PC-3 (cell line): ENCODE data around the gene CD4. TPM values are rescaled to one million over a fixed set of nuclear protein-coding genes. Genes with fewer than 3 reads are reported as not detected.

ENCODE experiments used
- ATAC-seq: fragments of 200-7000 bp; cut with Tn5 transposase; 2 replicates; pipeline ENCODE4 v1.9.1; 2020; ENCODE audit warnings: mild to moderate bottlenecking, moderate library complexity
- BruUV-seq: library from RNA; stranded (reverse); fragments of 400-500 nt; replicated peaks from 2 replicates; lab custom pipeline; 2021; lab: Mats Ljungman, UMichigan
- CTCF ChIA-PET: fragments of 300-600 bp; sonication (Branson Sonifier 250); formaldehyde crosslinking; loops from one replicate; lab custom pipeline; 2022; ENCODE audit warnings: antibody characterized with exemption; lab: Charles Lee
- POLR2A ChIA-PET: fragments of 300-600 bp; sonication (Branson Sonifier 250); formaldehyde crosslinking; loops from one replicate; lab custom pipeline; 2022; ENCODE audit warnings: antibody characterized with exemption; ENCODE audit not compliant: unreplicated experiment; lab: Charles Lee
- DNase-seq: peaks from one replicate; pipeline ENCODE4 v3.0.0-alpha.2; 2015
- H2AFZ ChIP-seq: fragments of 300-600 bp; sonication (generic); 2 replicates; pipeline ENCODE4 v1.6.0; 2016; ENCODE audit warnings: antibody characterized with exemption, low read length
- H3F3A ChIP-seq: fragments of 300-600 bp; sonication (generic); one replicate; pipeline ENCODE4 v1.6.0; 2017; ENCODE audit warnings: antibody characterized with exemption, low read length, control low read depth, mild to moderate bottlenecking; ENCODE audit not compliant: unreplicated experiment
- H3K27ac ChIP-seq: fragments of 300-600 bp; sonication (generic); 2 replicates; pipeline ENCODE4 v1.5.1; 2016; ENCODE audit warnings: mild to moderate bottlenecking, low read length
- H3K27me3 ChIP-seq: fragments of 300-600 bp; sonication (generic); 2 replicates; pipeline ENCODE4 v1.6.1; 2016; ENCODE audit warnings: low read length, mixed read lengths
- H3K36me3 ChIP-seq: fragments of 300-600 bp; sonication (generic); 2 replicates; pipeline ENCODE4 v1.6.1; 2016; ENCODE audit warnings: low read depth, mixed run types, low read length, mixed read lengths
- H3K4me1 ChIP-seq: fragments of 300-600 bp; sonication (generic); 2 replicates; pipeline ENCODE4 v1.5.1; 2016; ENCODE audit warnings: low read length; ENCODE audit not compliant: insufficient read depth
- H3K4me2 ChIP-seq: fragments of 300-600 bp; sonication (generic); 2 replicates; pipeline ENCODE4 v1.6.0; 2016; ENCODE audit warnings: low read length
- H3K4me3 ChIP-seq: fragments of 300-600 bp; sonication (generic); 2 replicates; pipeline ENCODE4 v1.5.1; 2016; ENCODE audit warnings: mild to moderate bottlenecking, low read length, mixed read lengths
- H3K79me2 ChIP-seq: fragments of 300-600 bp; sonication (generic); 2 replicates; pipeline ENCODE4 v1.6.1; 2017; ENCODE audit warnings: low read length, mixed read lengths
- H3K9ac ChIP-seq: fragments of 300-600 bp; sonication (generic); 2 replicates; pipeline ENCODE4 v1.6.0; 2016; ENCODE audit warnings: mild to moderate bottlenecking, low read length
- H3K9me2 ChIP-seq: fragments of 300-600 bp; sonication (generic); replicated peaks from 2 replicates; pipeline ENCODE4 v1.6.1; 2016; ENCODE audit warnings: mixed run types, low read length, mixed read lengths
- H3K9me3 ChIP-seq: fragments of 300-600 bp; sonication (generic); 2 replicates; pipeline ENCODE4 v1.6.1; 2016; ENCODE audit warnings: low read length, mixed read lengths
- H4K20me1 ChIP-seq: fragments of 300-600 bp; sonication (generic); 2 replicates; pipeline ENCODE4 v1.6.1; 2016; ENCODE audit warnings: low read length, mixed read lengths
- CTCF ChIP-seq: fragments of 300-600 bp; sonication (generic); conservative IDR thresholded peaks from 2 replicates; pipeline ENCODE4 v1.5.1; 2017; ENCODE audit warnings: antibody characterized with exemption, low read depth, mild to moderate bottlenecking, low read length
- EZH2 ChIP-seq: fragments of 300-600 bp; sonication (generic); IDR thresholded peaks from one replicate; pipeline ENCODE4 v1.6.1; 2017; ENCODE audit warnings: antibody characterized with exemption, mild to moderate bottlenecking, low read length; ENCODE audit not compliant: unreplicated experiment
- EZH2phosphoT487 ChIP-seq: fragments of 300-600 bp; sonication (generic); IDR thresholded peaks from 2 replicates; pipeline ENCODE4 v1.6.1; 2018; ENCODE audit warnings: mild to moderate bottlenecking, antibody characterized with exemption, low read length, borderline replicate concordance
- intact Hi-C: fragments of 100-400 bp; cut with micrococcal nuclease; formaldehyde crosslinking; loops from 2 replicates; pipeline ENCODE4 v1.9.0; 2023
- total RNA-seq: library from RNA; depleted of rRNA; stranded (reverse); fragments of >200 nt; gene quantifications from 2 replicates; pipeline ENCODE4 v1.2.3, GENCODE V29; 2014

The CD4 gene
- total RNA-seq, 1 experiment from 2014 or later, result not detected

- BruUV-seq, result no TSS peak
- ChIA-PET CTCF (no interaction called here), POLR2A (no interaction called here)
- ATAC-seq, result no peak
- Histone ChIP-seq H3K36me3 (no peaks in the 10 kb centered on the region), H3K27ac (no peak overlapping the region), H3K9ac (no peak overlapping the region), H4K20me1 (no peaks in the 10 kb centered on the region), H3K27me3 (no peaks in the 10 kb centered on the region), H3K9me3 (no peaks in the 10 kb centered on the region), H3K4me2 (no peak overlapping the region), H3K79me2 (no peaks in the 10 kb centered on the region), H3F3A (no peaks in the 10 kb centered on the region), H3K4me3 (no peak overlapping the region), H3K4me1 (peaks cover 4% of the 10 kb centered on the region; the same call in 1 of the 2 replicates), H2AFZ (no peak overlapping the region), H3K9me2 (no peaks in the 10 kb centered on the region)
- TF ChIP-seq CTCF (no peak), EZH2 (no peak), EZH2phosphoT487 (no peak)
- no peak for DNase-seq
- intact Hi-C loops, result no loop called here
These were observed 14.7 kb upstream of the CD4 start for GRCh38 chr12:6774499-6775062.

GRCh38 chr12:6775185-6776174 lies 13.8 kb upstream of the CD4 start:
- DNase-seq (no peak), ATAC-seq (peak; percentile 18)
- Histone ChIP-seq H3K4me1 (peaks cover 4% of the 10 kb centered on the region; the same call in 1 of the 2 replicates), H3K27me3 (no peaks in the 10 kb centered on the region), H3K36me3 (no peaks in the 10 kb centered on the region), H3K9me2 (no peaks in the 10 kb centered on the region), H2AFZ (no peak overlapping the region), H3K9me3 (no peaks in the 10 kb centered on the region), H3K79me2 (no peaks in the 10 kb centered on the region), H3K4me3 (no peak overlapping the region), H3F3A (no peaks in the 10 kb centered on the region), H3K27ac (no peak overlapping the region), H3K9ac (no peak overlapping the region), H4K20me1 (no peaks in the 10 kb centered on the region), H3K4me2 (no peak overlapping the region)
- ChIA-PET POLR2A (no interaction called here), CTCF (no interaction called here)
- intact Hi-C loops, result no loop called here
- BruUV-seq, result no TSS peak
- TF ChIP-seq EZH2 (no peak), CTCF (no peak), EZH2phosphoT487 (no peak)
